SH-SY5Y (cell line): ENCODE results near the gene IGDCC3.

Source experiments
- GATA2 ChIP-seq: IDR thresholded peaks from 2 replicates; pipeline ENCODE4 v1.6.1; 2011; ENCODE audit warnings: mild to moderate bottlenecking, low read depth, low read length
- GATA3 ChIP-seq: IDR thresholded peaks from 2 replicates; pipeline ENCODE4 v1.6.1; 2011; ENCODE audit warnings: low read depth, mild to moderate bottlenecking, low read length, moderate library complexity

- no peak for TF ChIP-seq GATA3
- no peak for TF ChIP-seq GATA2
Measured at GRCh38 chr15:65406424-65407000, 28.7 kb upstream of the IGDCC3 start.
